ENCODE data around the gene CD63. TPM values are rescaled to one million over a fixed set of nuclear protein-coding genes. Genes with fewer than 3 reads are reported as not detected.

CD63 gene
- total RNA-seq, 1 donor from 2014 or later = 1,479 TPM

- no peak for DNase-seq (ENCODE audit: low read depth, low spot score)
These were observed 22.9 kb downstream of the CD63 start for GRCh38 chr12:55705782-55706402.

- DNase-seq (ENCODE audit: low read depth, low spot score) = no peak
These were observed 23.7 kb downstream of the CD63 start for GRCh38 chr12:55704824-55705718.

GRCh38 chr12:55703901-55704761, 24.7 kb downstream of the CD63 start:
- DNase-seq (ENCODE audit: low read depth, low spot score) = no peak

- DNase-seq (ENCODE audit: low read depth, low spot score) = no peak
These were observed 25.5 kb downstream of the CD63 start for GRCh38 chr12:55703288-55703687.

- DNase-seq (ENCODE audit: low read depth, low spot score) = no peak
These were observed 25.9 kb downstream of the CD63 start for GRCh38 chr12:55702861-55703260.

GRCh38 chr12:55700255-55701018, 28.4 kb downstream of the CD63 start:
- no peak for DNase-seq (ENCODE audit: low read depth, low spot score)

- no peak for DNase-seq (ENCODE audit: low read depth, low spot score)
These were observed 29.2 kb downstream of the CD63 start for GRCh38 chr12:55699471-55700055.

GRCh38 chr12:55698965-55699364, 29.8 kb downstream of the CD63 start:
- DNase-seq (ENCODE audit: low read depth, low spot score) = no peak

- no peak for DNase-seq (ENCODE audit: low read depth, low spot score)
These were observed 30.4 kb downstream of the CD63 start for GRCh38 chr12:55698241-55698955.

- no peak for DNase-seq (ENCODE audit: low read depth, low spot score)
These were observed 31.1 kb downstream of the CD63 start for GRCh38 chr12:55697686-55698085.

- DNase-seq (ENCODE audit: low read depth, low spot score) = no peak
These were observed 31.9 kb downstream of the CD63 start for GRCh38 chr12:55696796-55697462.

- no peak for DNase-seq (ENCODE audit: low read depth, low spot score)
These were observed 32.7 kb downstream of the CD63 start for GRCh38 chr12:55696141-55696540.

GRCh38 chr12:55695349-55695748, 33.5 kb downstream of the CD63 start:
- DNase-seq (ENCODE audit: low read depth, low spot score) = no peak

GRCh38 chr12:55694651-55695050, 34.2 kb downstream of the CD63 start:
- DNase-seq (ENCODE audit: low read depth, low spot score) = no peak

GRCh38 chr12:55694188-55694515, 34.7 kb downstream of the CD63 start:
- no peak for DNase-seq (ENCODE audit: low read depth, low spot score)

GRCh38 chr12:55693323-55694187, 35.3 kb downstream of the CD63 start:
- no peak for DNase-seq (ENCODE audit: low read depth, low spot score)

GRCh38 chr12:55692631-55693322, 36.0 kb downstream of the CD63 start:
- no peak for DNase-seq (ENCODE audit: low read depth, low spot score)

Measured in pulmonary artery endothelial cell (primary cell).